Measurements from ENCODE around the gene ASXL3.

The ASXL3 gene

GRCh38 chr18:33660696-33661310, 82.8 kb downstream of the ASXL3 start:
- Mint-ChIP-seq H3K27ac (no peak overlapping the region), H3K4me1 (no peaks in the 10 kb centered on the region), H3K36me3 (no peaks in the 10 kb centered on the region), H3K27me3 (no peaks in the 10 kb centered on the region), H3K4me3 (no peak overlapping the region), H3K9me3 (peaks cover 1% of the 10 kb centered on the region)
- DNase-seq (ENCODE audit: low spot score in 2 of 2): no peak
- no peak for ATAC-seq (ENCODE audit: low read depth)

GRCh38 chr18:33664241-33664874, 86.3 kb downstream of the ASXL3 start:
- no peak overlapping the region for H3K27ac Mint-ChIP-seq
- no peak for ATAC-seq (ENCODE audit: low read depth)
- no peak for DNase-seq (ENCODE audit: low spot score in 2 of 2)
- no peaks in the 10 kb centered on the region for H3K36me3 Mint-ChIP-seq
- H3K4me3 Mint-ChIP-seq: no peak overlapping the region
- peaks cover 1% of the 10 kb centered on the region for H3K9me3 Mint-ChIP-seq
- no peaks in the 10 kb centered on the region for H3K4me1 Mint-ChIP-seq
- no peaks in the 10 kb centered on the region for H3K27me3 Mint-ChIP-seq

- ATAC-seq (ENCODE audit: low read depth) (no peak), DNase-seq (ENCODE audit: low spot score in 2 of 2) (no peak)
- Mint-ChIP-seq H3K27me3 (no peaks in the 10 kb centered on the region), H3K27ac (no peak overlapping the region), H3K4me3 (no peak overlapping the region), H3K36me3 (no peaks in the 10 kb centered on the region), H3K4me1 (no peaks in the 10 kb centered on the region), H3K9me3 (peaks cover 1% of the 10 kb centered on the region)
Measured at GRCh38 chr18:33665187-33665586, 87.2 kb downstream of the ASXL3 start.

GRCh38 chr18:33665641-33666040, 87.6 kb downstream of the ASXL3 start:
- Mint-ChIP-seq H3K4me3 (no peak overlapping the region), H3K36me3 (no peaks in the 10 kb centered on the region), H3K4me1 (no peaks in the 10 kb centered on the region), H3K9me3 (no peaks in the 10 kb centered on the region), H3K27ac (no peak overlapping the region), H3K27me3 (no peaks in the 10 kb centered on the region)
- no peak for DNase-seq (ENCODE audit: low spot score in 2 of 2)
- no peak for ATAC-seq (ENCODE audit: low read depth)

GRCh38 chr18:33666915-33667314, 88.9 kb downstream of the ASXL3 start:
- Mint-ChIP-seq H3K36me3 (no peaks in the 10 kb centered on the region), H3K9me3 (no peaks in the 10 kb centered on the region), H3K4me1 (no peaks in the 10 kb centered on the region), H3K4me3 (no peak overlapping the region), H3K27me3 (no peaks in the 10 kb centered on the region), H3K27ac (no peak overlapping the region)
- DNase-seq (ENCODE audit: low spot score in 2 of 2) (no peak), ATAC-seq (ENCODE audit: low read depth) (no peak)

- H3K36me3 Mint-ChIP-seq: no peaks in the 10 kb centered on the region
- no peak for ATAC-seq (ENCODE audit: low read depth)
- no peak for DNase-seq (ENCODE audit: low spot score in 2 of 2)
- no peaks in the 10 kb centered on the region for H3K27me3 Mint-ChIP-seq
- no peaks in the 10 kb centered on the region for H3K4me1 Mint-ChIP-seq
- H3K9me3 Mint-ChIP-seq: no peaks in the 10 kb centered on the region
- no peak overlapping the region for H3K27ac Mint-ChIP-seq
- no peak overlapping the region for H3K4me3 Mint-ChIP-seq
Measured at GRCh38 chr18:33669589-33669988, 91.6 kb downstream of the ASXL3 start.

- no peak overlapping the region for H3K27ac Mint-ChIP-seq
- no peaks in the 10 kb centered on the region for H3K4me1 Mint-ChIP-seq
- no peak for DNase-seq (ENCODE audit: low spot score in 2 of 2)
- no peak for ATAC-seq (ENCODE audit: low read depth)
- H3K9me3 Mint-ChIP-seq: no peaks in the 10 kb centered on the region
- H3K4me3 Mint-ChIP-seq: no peak overlapping the region
- no peaks in the 10 kb centered on the region for H3K27me3 Mint-ChIP-seq
- H3K36me3 Mint-ChIP-seq: no peaks in the 10 kb centered on the region
Measured at GRCh38 chr18:33670029-33670428, 92.0 kb downstream of the ASXL3 start.

- DNase-seq (ENCODE audit: low spot score in 2 of 2) (no peak), ATAC-seq (ENCODE audit: low read depth) (no peak)
- no peaks in the 10 kb centered on the region for H3K4me1 Mint-ChIP-seq
- no peaks in the 10 kb centered on the region for H3K36me3 Mint-ChIP-seq
- peaks cover 2% of the 10 kb centered on the region for H3K9me3 Mint-ChIP-seq
- no peaks in the 10 kb centered on the region for H3K27me3 Mint-ChIP-seq
- no peak overlapping the region for H3K27ac Mint-ChIP-seq
- H3K4me3 Mint-ChIP-seq: no peak overlapping the region
Measured at GRCh38 chr18:33673689-33674088, 95.7 kb downstream of the ASXL3 start.

- Mint-ChIP-seq H3K4me1 (no peaks in the 10 kb centered on the region), H3K36me3 (no peaks in the 10 kb centered on the region), H3K27ac (no peak overlapping the region), H3K9me3 (peaks cover 2% of the 10 kb centered on the region), H3K27me3 (no peaks in the 10 kb centered on the region), H3K4me3 (no peak overlapping the region)
- DNase-seq (ENCODE audit: low spot score in 2 of 2): no peak
- ATAC-seq (ENCODE audit: low read depth): no peak
Measured at GRCh38 chr18:33676593-33676992, 98.6 kb downstream of the ASXL3 start.

GRCh38 chr18:33677891-33678290, 99.9 kb downstream of the ASXL3 start:
- Mint-ChIP-seq H3K4me3 (no peak overlapping the region), H3K27me3 (no peaks in the 10 kb centered on the region), H3K36me3 (no peaks in the 10 kb centered on the region)

GRCh38 chr18:33682436-33682835, 104.4 kb downstream of the ASXL3 start:
- no peak for ATAC-seq (ENCODE audit: low read depth)
- no peaks in the 10 kb centered on the region for H3K4me1 Mint-ChIP-seq

More at GRCh38 chr18:33677891-33678290, 99.9 kb downstream of the ASXL3 start:
- Mint-ChIP-seq H3K27ac (no peak overlapping the region), H3K9me3 (peaks cover 2% of the 10 kb centered on the region), H3K4me1 (no peaks in the 10 kb centered on the region)
- ATAC-seq (ENCODE audit: low read depth) (no peak), DNase-seq (ENCODE audit: low spot score in 2 of 2) (no peak)

GRCh38 chr18:33694593-33694992, 116.6 kb downstream of the ASXL3 start:
- DNase-seq (ENCODE audit: low spot score in 2 of 2) (no peak), ATAC-seq (ENCODE audit: low read depth) (no peak)
- no peak overlapping the region for H3K4me3 Mint-ChIP-seq
- H3K9me3 Mint-ChIP-seq: no peaks in the 10 kb centered on the region
- H3K27me3 Mint-ChIP-seq: no peaks in the 10 kb centered on the region
- H3K4me1 Mint-ChIP-seq: no peaks in the 10 kb centered on the region
- no peaks in the 10 kb centered on the region for H3K36me3 Mint-ChIP-seq
- no peak overlapping the region for H3K27ac Mint-ChIP-seq

More at GRCh38 chr18:33682436-33682835, 104.4 kb downstream of the ASXL3 start:
- Mint-ChIP-seq H3K27me3 (no peaks in the 10 kb centered on the region), H3K36me3 (no peaks in the 10 kb centered on the region), H3K9me3 (no peaks in the 10 kb centered on the region), H3K27ac (no peak overlapping the region), H3K4me3 (no peak overlapping the region)
- no peak for DNase-seq (ENCODE audit: low spot score in 2 of 2)

- Mint-ChIP-seq H3K27me3 (no peaks in the 10 kb centered on the region), H3K36me3 (no peaks in the 10 kb centered on the region), H3K4me3 (no peak overlapping the region), H3K9me3 (no peaks in the 10 kb centered on the region), H3K27ac (no peak overlapping the region), H3K4me1 (no peaks in the 10 kb centered on the region)
- no peak for ATAC-seq (ENCODE audit: low read depth)
- no peak for DNase-seq (ENCODE audit: low spot score in 2 of 2)
Measured at GRCh38 chr18:33696332-33697162, 118.5 kb downstream of the ASXL3 start.

GRCh38 chr18:33697498-33697897, 119.5 kb downstream of the ASXL3 start:
- H3K27me3 Mint-ChIP-seq: no peaks in the 10 kb centered on the region
- DNase-seq (ENCODE audit: low spot score in 2 of 2) (no peak), ATAC-seq (ENCODE audit: low read depth) (no peak)
- H3K4me1 Mint-ChIP-seq: no peaks in the 10 kb centered on the region
- H3K4me3 Mint-ChIP-seq: no peak overlapping the region
- no peak overlapping the region for H3K27ac Mint-ChIP-seq
- no peaks in the 10 kb centered on the region for H3K9me3 Mint-ChIP-seq
- no peaks in the 10 kb centered on the region for H3K36me3 Mint-ChIP-seq
